Transverse colon (tissue), 4 donors: ENCODE results near the gene DSCAM. TPM values are rescaled to one million over a fixed set of nuclear protein-coding genes. Genes with fewer than 3 reads are reported as not detected.

Source experiments
- DNase-seq: peaks from one replicate; pipeline ENCODE4 v3.0.0-alpha.2; 2019
- H3K27ac ChIP-seq, 4 donors: fragments of 200-600 bp; sonication (generic); 2 replicates each; pipeline ENCODE4 v1.5.1; 2016 to 2018; ENCODE audit warnings: inconsistent platforms in 4 of 4
- H3K27me3 ChIP-seq: fragments of 200-600 bp; sonication (generic); 2 replicates; pipeline ENCODE4 v1.5.1; 2017; ENCODE audit warnings: inconsistent platforms
- H3K36me3 ChIP-seq, 4 donors: fragments of 200-600 bp; sonication (generic); 2 replicates each; pipeline ENCODE4 v1.5.1; 2017 to 2019; ENCODE audit warnings: inconsistent platforms in 4 of 4
- H3K4me1 ChIP-seq, 4 donors: fragments of 200-600 bp; sonication (generic); 2 replicates each; pipeline ENCODE4 v1.5.1; 2017 to 2020; ENCODE audit warnings: inconsistent platforms in 4 of 4
- H3K4me3 ChIP-seq, 4 donors: fragments of 200-600 bp; sonication (generic); 1 replicate in 1 of 4; 2 replicates in 3 of 4; pipeline versions ENCODE4 v1.5.1 to v1.6.1; 2017 to 2019; ENCODE audit warnings: inconsistent platforms in 4 of 4
- H3K9me3 ChIP-seq, 2 donors: fragments of 200-600 bp; sonication (generic); 2 replicates each; pipeline ENCODE4 v1.5.1; 2017 to 2019; ENCODE audit warnings: inconsistent platforms in 2 of 2
- EP300 ChIP-seq: sonication (generic); formaldehyde crosslinking; IDR thresholded peaks from one replicate; pipeline ENCODE4 v1.6.1; 2017; ENCODE audit warnings: antibody characterized with exemption, low read depth
- POLR2A ChIP-seq: fragments of 450-650 bp; IDR thresholded peaks from one replicate; pipeline ENCODE4 v1.6.1; 2016; ENCODE audit warnings: antibody characterized with exemption, mild to moderate bottlenecking, moderate library complexity
- POLR2AphosphoS5 ChIP-seq, 3 donors: sonication (generic); formaldehyde crosslinking; IDR thresholded peaks; one replicate each; pipeline ENCODE4 v1.6.1; 2016; ENCODE audit warnings: antibody characterized with exemption in 3 of 3
- WGBS, 2 donors: methylation state at CpG; one replicate each; pipeline ENCODE4 v1.1.5; 2018; ENCODE audit warnings: low coverage in 1 of 2; 5-methylcytosine and 5-hydroxymethylcytosine counted together
- in situ Hi-C, 4 donors: fragments of 200-750 bp; cut with MboI; loops; one replicate each; pipeline versions ENCODE4 v1.15.0 to v1.15.1; 2017; ENCODE audit warnings: low sequenced_read_pairs in 3 of 4, low pct_ligation_motif_present in 1 of 4, low pct_unique_long_range_greater_than_20kb in 1 of 4
- intact Hi-C: fragments of 100-400 bp; cut with DNase I; formaldehyde crosslinking; loops from one replicate; pipeline ENCODE4 v1.15.1; 2023; ENCODE audit warnings: low total_unique reads
- total RNA-seq, 4 donors: library from RNA; depleted of rRNA; stranded (reverse); fragments of >200 nt; gene quantifications; one replicate each; pipeline ENCODE4 v1.1.0, GENCODE V29; 2016
- TF ChIP-seq, protein P1 (sequence below), 5 experiments: fragments of 200-600 bp in 3 of 5; fragments of 450-650 bp in 2 of 5; sonication (generic) in 3 of 5; IDR thresholded peaks; 1 replicate in 2 of 5; 2 replicates in 3 of 5; pipeline ENCODE4 v1.5.1; 2016 to 2017; ENCODE audit warnings: antibody characterized with exemption in 5 of 5, inconsistent platforms in 3 of 5, mild to moderate bottlenecking in 2 of 5, moderate library complexity in 1 of 5

The DSCAM gene
- total RNA-seq, 4 donors from 2014 or later = 0.16 TPM; not detected in 3

DNA sequence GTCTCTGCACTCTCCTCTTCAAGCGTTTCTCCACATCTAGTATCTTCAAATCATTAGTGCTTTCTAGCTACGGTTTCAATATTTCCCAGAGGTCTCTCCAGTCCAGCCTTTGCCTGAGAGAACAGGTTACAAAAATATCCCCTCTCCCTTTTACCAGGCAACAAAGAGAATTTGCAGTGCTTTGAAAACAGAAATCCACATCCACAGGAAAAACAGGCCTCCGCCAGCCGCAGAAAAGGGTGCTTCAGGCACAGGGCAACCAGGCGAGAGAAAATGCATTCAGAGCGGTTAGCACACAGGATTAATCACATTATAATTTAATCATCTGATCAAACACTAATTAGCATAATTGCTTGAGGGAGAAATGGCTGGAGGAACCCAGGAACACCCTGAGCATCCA lies 13.8 kb downstream of the DSCAM start:
- Histone ChIP-seq H3K27ac (no peak overlapping the region), H3K36me3 (no peaks in the 10 kb centered on the region), H3K4me1 (no peaks in the 10 kb centered on the region), H3K4me3 (no peak overlapping the region), H3K9me3 (no peaks in the 10 kb centered on the region), H3K27me3 (no peaks in the 10 kb centered on the region)
- intact Hi-C loops (no loop called here), in situ Hi-C loops (no loop called here)
- TF ChIP-seq POLR2AphosphoS5 (IDR thresholded peaks at IDR 0.05) (no peak), POLR2A (no peak), EP300 (no peak)
- TF ChIP-seq, protein P1, sequence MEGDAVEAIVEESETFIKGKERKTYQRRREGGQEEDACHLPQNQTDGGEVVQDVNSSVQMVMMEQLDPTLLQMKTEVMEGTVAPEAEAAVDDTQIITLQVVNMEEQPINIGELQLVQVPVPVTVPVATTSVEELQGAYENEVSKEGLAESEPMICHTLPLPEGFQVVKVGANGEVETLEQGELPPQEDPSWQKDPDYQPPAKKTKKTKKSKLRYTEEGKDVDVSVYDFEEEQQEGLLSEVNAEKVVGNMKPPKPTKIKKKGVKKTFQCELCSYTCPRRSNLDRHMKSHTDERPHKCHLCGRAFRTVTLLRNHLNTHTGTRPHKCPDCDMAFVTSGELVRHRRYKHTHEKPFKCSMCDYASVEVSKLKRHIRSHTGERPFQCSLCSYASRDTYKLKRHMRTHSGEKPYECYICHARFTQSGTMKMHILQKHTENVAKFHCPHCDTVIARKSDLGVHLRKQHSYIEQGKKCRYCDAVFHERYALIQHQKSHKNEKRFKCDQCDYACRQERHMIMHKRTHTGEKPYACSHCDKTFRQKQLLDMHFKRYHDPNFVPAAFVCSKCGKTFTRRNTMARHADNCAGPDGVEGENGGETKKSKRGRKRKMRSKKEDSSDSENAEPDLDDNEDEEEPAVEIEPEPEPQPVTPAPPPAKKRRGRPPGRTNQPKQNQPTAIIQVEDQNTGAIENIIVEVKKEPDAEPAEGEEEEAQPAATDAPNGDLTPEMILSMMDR (IDR thresholded peaks at IDR 0.05) = no peak
- 80 to 82% methylated on average over 6 of the region's 6 CpGs for WGBS, 2 donors
- DNase-seq = no peak

DNA sequence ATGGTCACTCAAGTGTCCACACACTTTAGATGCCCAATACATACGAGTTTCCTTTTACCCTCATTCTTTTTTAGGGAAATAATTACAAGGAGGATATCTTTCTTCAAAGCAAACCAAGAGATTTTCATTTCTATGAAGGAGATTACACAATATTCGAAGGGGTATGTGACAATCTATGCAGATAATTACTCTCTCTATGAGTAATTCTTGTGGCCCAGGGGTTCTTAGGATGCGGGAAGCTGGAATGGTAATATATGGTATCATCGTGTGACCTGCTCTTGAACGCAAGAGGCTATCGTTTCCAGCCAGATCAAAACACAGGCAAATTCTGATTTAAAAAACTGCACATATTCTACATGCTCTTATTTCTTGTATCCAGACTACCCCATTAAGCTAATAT lies 14.6 kb downstream of the DSCAM start:
- H3K27ac ChIP-seq = no peak overlapping the region
- DNase-seq = no peak
- no peaks in the 10 kb centered on the region for H3K9me3 ChIP-seq
- H3K4me1 ChIP-seq = no peaks in the 10 kb centered on the region
- no peaks in the 10 kb centered on the region for H3K27me3 ChIP-seq
- in situ Hi-C loops (no loop called here), intact Hi-C loops (no loop called here)
- H3K4me3 ChIP-seq = no peak overlapping the region
- WGBS, 2 donors = 79 to 82% methylated on average over 6 of the region's 6 CpGs
- TF ChIP-seq EP300 (no peak), POLR2AphosphoS5 (IDR thresholded peaks at IDR 0.05) (no peak)
- H3K36me3 ChIP-seq = no peaks in the 10 kb centered on the region

DNA sequence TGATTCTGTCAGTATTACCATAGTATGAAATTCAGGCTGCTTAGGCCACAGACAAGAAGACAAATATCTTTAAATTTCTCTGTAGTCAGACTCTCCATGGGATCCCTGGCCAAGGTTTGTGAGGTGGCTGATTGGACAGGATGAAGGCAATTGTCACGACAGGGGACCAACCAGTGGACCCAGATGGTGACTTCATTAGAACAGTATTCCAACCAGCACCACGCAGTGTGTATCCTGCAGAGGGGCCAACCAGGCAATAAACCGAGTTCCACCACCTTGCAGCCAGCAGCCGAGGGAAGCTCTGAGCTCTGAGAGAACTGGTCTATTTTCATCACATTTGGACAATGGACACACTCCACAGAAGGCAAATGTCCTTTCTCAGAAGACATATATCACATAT lies 16.1 kb downstream of the DSCAM start:
- no peak for DNase-seq
- TF ChIP-seq, protein P1 (IDR thresholded peaks at IDR 0.05) = no peak
- no peak for TF ChIP-seq POLR2A
- no peak for TF ChIP-seq EP300
- TF ChIP-seq POLR2AphosphoS5 (IDR thresholded peaks at IDR 0.05) = no peak
- intact Hi-C loops (no loop called here), in situ Hi-C loops (no loop called here)
- no peaks in the 10 kb centered on the region for H3K4me1 ChIP-seq
- H3K27ac ChIP-seq = no peak overlapping the region
- 38 to 56% methylated on average over 1 to 4 of the region's 4 CpGs for WGBS, 2 donors
- H3K9me3 ChIP-seq = no peaks in the 10 kb centered on the region
- no peak overlapping the region for H3K4me3 ChIP-seq
- no peaks in the 10 kb centered on the region for H3K36me3 ChIP-seq
- no peaks in the 10 kb centered on the region for H3K27me3 ChIP-seq

DNA sequence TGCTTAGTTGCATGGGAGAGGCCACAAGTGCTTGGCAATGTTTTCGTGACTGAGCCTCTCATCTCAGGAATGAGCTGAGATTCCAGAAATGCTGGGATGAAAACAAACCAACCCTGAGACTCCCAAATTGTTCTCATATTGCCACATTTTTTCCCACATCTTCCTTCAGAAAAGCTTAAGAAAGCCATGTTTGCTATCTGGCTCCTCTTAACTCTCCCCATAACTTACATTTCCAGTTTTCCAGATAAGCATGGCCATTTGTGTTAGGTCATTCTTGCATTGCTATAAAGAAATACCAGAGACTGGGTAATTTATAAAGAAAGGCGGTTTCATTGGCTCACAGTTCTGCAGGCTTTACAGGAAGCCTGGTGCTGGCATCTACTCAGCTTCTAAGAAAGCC lies 17.2 kb downstream of the DSCAM start:
- no peak for TF ChIP-seq EP300
- TF ChIP-seq, protein P1 (IDR thresholded peaks at IDR 0.05) = no peak
- no peak for TF ChIP-seq POLR2A
- TF ChIP-seq POLR2AphosphoS5 (IDR thresholded peaks at IDR 0.05) = no peak
- Histone ChIP-seq H3K36me3 (no peaks in the 10 kb centered on the region), H3K27me3 (no peaks in the 10 kb centered on the region), H3K4me3 (no peak overlapping the region), H3K4me1 (no peaks in the 10 kb centered on the region), H3K9me3 (no peaks in the 10 kb centered on the region), H3K27ac (no peak overlapping the region)
- in situ Hi-C loops (no loop called here), intact Hi-C loops (no loop called here)
- WGBS, 2 donors = 67 to 91% methylated on average over 1 to 2 of the region's 2 CpGs
- no peak for DNase-seq

DNA sequence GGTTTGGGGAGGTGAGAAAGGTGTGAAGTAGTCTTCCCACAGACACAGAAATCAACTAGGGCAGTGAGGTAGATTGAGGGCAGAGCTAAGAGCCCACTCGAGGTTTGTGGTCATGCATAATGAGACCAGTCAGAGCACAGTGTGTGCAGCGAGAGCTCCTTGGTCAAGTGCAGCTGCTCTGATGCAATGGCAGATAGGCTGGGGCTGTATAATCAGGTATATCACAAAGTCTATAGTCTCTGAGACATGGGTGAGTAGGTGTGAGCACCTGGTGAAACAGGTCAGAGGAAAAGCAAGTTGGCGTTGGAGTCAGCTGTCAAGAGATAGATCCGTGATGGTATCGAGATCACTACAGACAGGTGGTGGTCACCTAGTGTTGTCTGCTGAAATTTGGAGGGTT lies 17.6 kb downstream of the DSCAM start:
- Histone ChIP-seq H3K9me3 (no peaks in the 10 kb centered on the region), H3K4me1 (no peaks in the 10 kb centered on the region), H3K36me3 (no peaks in the 10 kb centered on the region), H3K27me3 (no peaks in the 10 kb centered on the region), H3K4me3 (no peak overlapping the region), H3K27ac (no peak overlapping the region)
- TF ChIP-seq POLR2AphosphoS5 (IDR thresholded peaks at IDR 0.05) (no peak), EP300 (no peak), POLR2A (no peak)
- TF ChIP-seq, protein P1 (IDR thresholded peaks at IDR 0.05) = no peak
- in situ Hi-C loops = no loop called here
- 76 to 86% methylated on average over 5 of the region's 5 CpGs for WGBS, 2 donors
- intact Hi-C loops = no loop called here
- DNase-seq = no peak
